ENCODE data around the gene HEATR5B. TPM values are rescaled to one million over a fixed set of nuclear protein-coding genes. Genes with fewer than 3 reads are reported as not detected.
"Not testable (repeated sequence)": the region's sequence is repeated elsewhere in the genome, so short reads cannot be mapped to it uniquely, and the experiment has no call there.

HEATR5B gene
- polyA plus RNA-seq, 1 donor, result 27.9 TPM

GRCh38 chr2:36981911-36982310, 102.3 kb downstream of the HEATR5B start:
- DNase-seq, result no peak

GRCh38 chr2:36979007-36979406, 105.2 kb downstream of the HEATR5B start:
- DNase-seq, result not testable (repeated sequence)

- DNase-seq, result no peak
Observed at GRCh38 chr2:36976065-36976464, 108.1 kb downstream of the HEATR5B start.

- no peak for DNase-seq
Observed at GRCh38 chr2:36975306-36975705, 108.9 kb downstream of the HEATR5B start.

- no peak for DNase-seq
Observed at GRCh38 chr2:36973320-36973719, 110.9 kb downstream of the HEATR5B start.

- DNase-seq, result no peak
Observed at GRCh38 chr2:36971990-36972389, 112.2 kb downstream of the HEATR5B start.

GRCh38 chr2:36967236-36967876, 116.8 kb downstream of the HEATR5B start:
- no peak for DNase-seq

GRCh38 chr2:36966370-36967235, 117.6 kb downstream of the HEATR5B start, which contains the start of gene STRN:
TSS of gene STRN (minus strand) at chr2:36966536. CDS start at chr2:36966463, 73 bp downstream.
- DNase-seq, result peak; percentile 94

GRCh38 chr2:36965751-36966369, 118.3 kb downstream of the HEATR5B start:
- DNase-seq, result peak; percentile 37

- no peak for DNase-seq
Observed at GRCh38 chr2:36965206-36965605, 119.0 kb downstream of the HEATR5B start.

GRCh38 chr2:36964496-36965058, 119.6 kb downstream of the HEATR5B start:
- no peak for DNase-seq

- DNase-seq, result no peak
Observed at GRCh38 chr2:36963734-36964133, 120.4 kb downstream of the HEATR5B start.

- no peak for DNase-seq
Observed at GRCh38 chr2:36963106-36963505, 121.1 kb downstream of the HEATR5B start.

GRCh38 chr2:36960773-36961172, 123.4 kb downstream of the HEATR5B start:
- DNase-seq, result no peak

- no peak for DNase-seq
Observed at GRCh38 chr2:36960005-36960675, 124.0 kb downstream of the HEATR5B start.

GRCh38 chr2:36954977-36955607, 129.1 kb downstream of the HEATR5B start:
- DNase-seq, result no peak

- DNase-seq, result no peak
Observed at GRCh38 chr2:36952748-36953197, 131.4 kb downstream of the HEATR5B start.

GRCh38 chr2:36951574-36951973, 132.6 kb downstream of the HEATR5B start:
- no peak for DNase-seq

GRCh38 chr2:36951027-36951518, 133.1 kb downstream of the HEATR5B start:
- DNase-seq, result no peak

GRCh38 chr2:36949845-36950244, 134.3 kb downstream of the HEATR5B start:
- DNase-seq, result no peak

GRCh38 chr2:36945240-36945639, 138.9 kb downstream of the HEATR5B start:
- DNase-seq, result not testable (repeated sequence)
